Gastrocnemius medialis (tissue), 4 donors: ENCODE results near the gene SASH1.
A peak's percentile ranks its signal among the peaks of the same experiment; 100 is the strongest.

Experiments
- POLR2A ChIP-seq, 2 donors: fragments of 450-650 bp; IDR thresholded peaks; one replicate each; pipeline ENCODE4 v1.6.1; 2017; ENCODE audit warnings: antibody characterized with exemption in 2 of 2, mild to moderate bottlenecking in 2 of 2, moderate library complexity in 2 of 2
- TF ChIP-seq, protein P1 (sequence below), 5 experiments: fragments of 450-650 bp in 3 of 5; fragments of 200-600 bp in 2 of 5; sonication (generic) in 2 of 5; IDR thresholded peaks in 4 of 5; conservative IDR thresholded peaks in 1 of 5; 1 replicate in 4 of 5; 2 replicates in 1 of 5; pipeline ENCODE4 v1.5.1; 2016 to 2019; ENCODE audit warnings: antibody characterized with exemption in 5 of 5, mild to moderate bottlenecking in 3 of 5, moderate library complexity in 3 of 5

DNA sequence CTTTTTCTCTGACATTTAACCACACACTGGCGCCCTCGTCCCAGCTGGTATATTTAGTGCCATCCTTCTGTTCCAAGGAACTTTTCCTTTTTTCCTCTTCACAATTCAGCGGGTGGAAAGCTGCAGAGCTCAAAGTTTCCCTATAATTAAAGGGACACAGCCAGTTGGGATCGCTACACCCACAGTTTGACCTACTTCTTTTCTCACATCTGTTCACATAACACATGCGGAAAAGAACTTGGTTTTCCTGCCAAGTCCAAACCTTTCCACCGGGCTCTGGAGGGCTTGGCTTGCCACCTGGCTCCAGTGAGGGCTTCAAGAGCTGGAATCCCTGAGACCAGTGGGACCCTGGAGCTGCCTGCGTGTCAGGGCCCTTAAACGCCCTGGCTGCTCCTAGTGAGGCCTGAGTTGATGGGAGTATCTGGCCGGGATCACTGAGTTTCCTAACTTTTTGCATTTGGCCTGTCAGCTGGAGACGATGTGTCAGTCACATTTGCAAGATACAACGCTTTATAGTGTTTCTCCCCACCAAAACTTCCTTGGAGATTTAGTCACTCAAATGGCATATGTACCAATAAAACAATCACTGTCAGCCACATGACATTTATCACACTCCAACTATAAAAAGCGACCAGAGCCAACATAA is 176.0 kb downstream of the SASH1 start:
- peak in 1 of 2 donors; percentile 6 for TF ChIP-seq POLR2A (IDR thresholded peaks at IDR 0.05)
- TF ChIP-seq, protein P1, sequence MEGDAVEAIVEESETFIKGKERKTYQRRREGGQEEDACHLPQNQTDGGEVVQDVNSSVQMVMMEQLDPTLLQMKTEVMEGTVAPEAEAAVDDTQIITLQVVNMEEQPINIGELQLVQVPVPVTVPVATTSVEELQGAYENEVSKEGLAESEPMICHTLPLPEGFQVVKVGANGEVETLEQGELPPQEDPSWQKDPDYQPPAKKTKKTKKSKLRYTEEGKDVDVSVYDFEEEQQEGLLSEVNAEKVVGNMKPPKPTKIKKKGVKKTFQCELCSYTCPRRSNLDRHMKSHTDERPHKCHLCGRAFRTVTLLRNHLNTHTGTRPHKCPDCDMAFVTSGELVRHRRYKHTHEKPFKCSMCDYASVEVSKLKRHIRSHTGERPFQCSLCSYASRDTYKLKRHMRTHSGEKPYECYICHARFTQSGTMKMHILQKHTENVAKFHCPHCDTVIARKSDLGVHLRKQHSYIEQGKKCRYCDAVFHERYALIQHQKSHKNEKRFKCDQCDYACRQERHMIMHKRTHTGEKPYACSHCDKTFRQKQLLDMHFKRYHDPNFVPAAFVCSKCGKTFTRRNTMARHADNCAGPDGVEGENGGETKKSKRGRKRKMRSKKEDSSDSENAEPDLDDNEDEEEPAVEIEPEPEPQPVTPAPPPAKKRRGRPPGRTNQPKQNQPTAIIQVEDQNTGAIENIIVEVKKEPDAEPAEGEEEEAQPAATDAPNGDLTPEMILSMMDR (IDR thresholded peaks at IDR 0.05 in 4 of 5, conservative IDR thresholded peaks at IDR 0.05 in 1 of 5): no peak
